ENCODE results near the gene VOPP1.

VOPP1 gene

GRCh38 chr7:55501611-55502010 lies 70.7 kb downstream of the VOPP1 start:
- no peak for DNase-seq (ENCODE audit: insufficient read length, low spot score)
- no peak for TF ChIP-seq CTCF (IDR thresholded peaks at IDR 0.05; ENCODE audit: insufficient read depth, missing control alignments)
- no peak for FAIRE-seq

DNA sequence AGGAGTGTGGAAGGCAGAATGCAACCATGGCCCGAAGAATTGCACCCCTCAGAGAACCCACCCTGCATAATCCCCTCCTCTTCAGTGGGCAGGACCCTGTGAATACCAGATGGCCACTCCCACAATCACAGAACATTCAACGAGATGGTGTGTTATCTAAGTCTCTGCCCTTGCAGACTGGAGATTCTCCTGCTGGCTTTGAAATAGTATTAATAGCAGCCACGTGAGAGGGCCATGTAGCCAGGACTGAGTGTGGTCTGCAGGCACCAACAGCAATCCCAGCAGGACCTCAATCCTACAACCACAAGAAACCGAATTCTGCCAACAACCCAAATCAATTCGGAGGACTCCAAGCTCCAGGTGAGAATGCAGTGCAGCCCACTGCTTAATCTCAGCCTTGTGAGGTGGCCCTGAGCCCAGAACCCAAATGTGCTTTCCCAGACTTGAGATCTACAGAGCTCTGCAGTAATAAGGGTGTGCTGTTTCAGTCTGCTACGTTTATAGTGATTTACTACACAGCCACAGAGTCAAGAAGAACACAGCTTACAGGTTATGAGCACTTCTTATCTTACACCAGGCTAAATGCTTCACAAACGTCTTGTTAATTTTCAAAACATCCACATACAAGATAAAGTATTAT lies 72.1 kb downstream of the VOPP1 start:
- DNase-seq (ENCODE audit: insufficient read length, low spot score) (no peak), FAIRE-seq (no peak)
- TF ChIP-seq CTCF (IDR thresholded peaks at IDR 0.05; ENCODE audit: insufficient read depth, missing control alignments) = no peak

DNA sequence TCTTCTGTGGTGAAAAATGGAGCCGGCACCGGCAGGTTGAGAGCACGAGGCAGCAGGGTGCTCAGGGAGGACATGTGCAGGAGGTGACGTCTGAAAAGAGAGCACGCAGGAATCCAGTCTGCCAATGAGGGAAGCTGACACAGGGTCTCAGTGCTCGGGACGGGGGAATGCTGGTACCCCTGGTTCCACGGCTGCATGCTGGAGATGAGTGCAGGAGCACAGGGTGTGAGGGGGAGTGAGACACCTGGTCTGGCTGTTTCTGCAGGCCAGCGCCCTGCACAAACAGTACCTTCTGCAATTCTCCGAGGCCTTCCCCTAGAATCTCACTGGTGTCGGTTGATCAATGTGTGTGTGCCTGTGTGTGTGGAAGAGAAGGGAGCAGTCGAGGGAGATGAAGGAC lies 72.7 kb downstream of the VOPP1 start:
- FAIRE-seq = no peak
- no peak for DNase-seq (ENCODE audit: insufficient read length, low spot score)
- TF ChIP-seq CTCF (IDR thresholded peaks at IDR 0.05; ENCODE audit: insufficient read depth, missing control alignments) = no peak

- TF ChIP-seq CTCF (IDR thresholded peaks at IDR 0.05; ENCODE audit: insufficient read depth, missing control alignments) = no peak
- no peak for DNase-seq (ENCODE audit: insufficient read length, low spot score)
- FAIRE-seq = no peak
These were observed 73.5 kb downstream of the VOPP1 start for GRCh38 chr7:55498770-55499169.

- FAIRE-seq = no peak
- DNase-seq (ENCODE audit: insufficient read length, low spot score) = no peak
- TF ChIP-seq CTCF (IDR thresholded peaks at IDR 0.05; ENCODE audit: insufficient read depth, missing control alignments) = no peak
These were observed 74.2 kb downstream of the VOPP1 start for GRCh38 chr7:55498142-55498541.

DNA sequence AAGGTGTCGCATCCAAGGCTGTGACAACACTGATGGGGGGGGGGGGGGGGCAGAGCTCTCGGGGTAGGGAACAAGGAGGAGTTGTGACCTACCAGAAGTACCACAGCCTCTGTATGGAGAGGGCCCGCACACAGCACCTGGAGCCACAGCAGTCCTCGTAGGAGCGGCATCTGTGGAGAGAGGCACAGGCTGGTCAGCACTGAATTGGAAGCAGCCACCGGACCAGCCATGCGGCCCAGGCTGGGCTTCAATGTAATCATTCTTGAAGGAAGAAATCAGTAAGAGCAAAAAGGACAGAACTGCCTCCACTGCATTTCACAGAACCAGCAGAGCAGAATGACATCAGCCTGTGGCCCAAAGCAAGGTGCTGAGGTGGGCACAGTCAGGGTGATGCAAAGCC lies 74.8 kb downstream of the VOPP1 start:
- FAIRE-seq (no peak), DNase-seq (ENCODE audit: insufficient read length, low spot score) (no peak)
- TF ChIP-seq CTCF (IDR thresholded peaks at IDR 0.05; ENCODE audit: insufficient read depth, missing control alignments) = no peak

DNA sequence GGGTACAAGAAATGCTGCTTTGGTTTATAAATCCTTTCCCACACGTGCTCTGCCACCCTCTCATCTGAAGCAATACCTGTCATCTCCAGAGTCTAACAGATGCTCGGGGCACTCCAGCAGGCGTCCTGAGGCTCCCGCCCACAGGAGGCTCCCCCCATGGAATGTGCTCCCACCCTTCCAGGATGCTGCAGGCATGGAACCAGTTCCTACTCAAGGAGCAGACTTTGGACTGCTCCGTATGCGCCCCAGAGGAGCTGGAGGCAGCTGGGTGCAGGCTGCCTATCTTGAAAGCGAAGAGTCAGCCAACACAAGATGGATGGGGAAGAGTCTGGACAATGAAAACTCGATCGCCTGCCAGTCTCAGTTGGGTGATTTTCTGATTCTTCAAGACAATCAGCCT lies 75.4 kb downstream of the VOPP1 start:
- DNase-seq (ENCODE audit: insufficient read length, low spot score) (no peak), FAIRE-seq (no peak)
- no peak for TF ChIP-seq CTCF (IDR thresholded peaks at IDR 0.05; ENCODE audit: insufficient read depth, missing control alignments)
